GM12874 (cell line): ENCODE results near the gene OR51I2.

ENCODE experiments used
- CTCF ChIP-seq: IDR thresholded peaks from 2 replicates; pipeline ENCODE4 v1.5.1; 2011; ENCODE audit warnings: low read depth, mild to moderate bottlenecking, control low read depth, low read length, moderate library complexity; ENCODE audit not compliant: insufficient read depth

Gene OR51I2

GRCh38 chr11:5488385-5488784 is 39.3 kb downstream of the OR51I2 start, which contains the start of gene OR52D1:
OR52D1 (plus strand) TSS chr11:5488685; CDS start chr11:5488707, 22 bp downstream.
- no peak for TF ChIP-seq CTCF

- TF ChIP-seq CTCF: no peak
These were observed 39.8 kb downstream of the OR51I2 start for GRCh38 chr11:5488798-5489399.

GRCh38 chr11:5489576-5490357 is 40.6 kb downstream of the OR51I2 start:
- TF ChIP-seq CTCF: no peak

- TF ChIP-seq CTCF: no peak
These were observed 50.5 kb downstream of the OR51I2 start for GRCh38 chr11:5499671-5500070.

GRCh38 chr11:5500393-5500801 is 51.3 kb downstream of the OR51I2 start:
- TF ChIP-seq CTCF: no peak

GRCh38 chr11:5504403-5504921 is 55.3 kb downstream of the OR51I2 start:
- no peak for TF ChIP-seq CTCF

GRCh38 chr11:5505363-5506048 is 56.4 kb downstream of the OR51I2 start:
- no peak for TF ChIP-seq CTCF
